GM12865 (cell line): ENCODE results near the gene CD84.
A peak's percentile ranks its signal among the peaks of the same experiment; 100 is the strongest.

Experiments
- DNase-seq: peaks from one replicate; pipeline ENCODE4 v3.0.0; 2010; ENCODE audit warnings: low read depth
- H3K4me3 ChIP-seq: 2 replicates; pipeline ENCODE4 v1.5.1; 2011; ENCODE audit warnings: mild to moderate bottlenecking, low read depth, low read length, control low read depth
- CTCF ChIP-seq: IDR thresholded peaks from 2 replicates; pipeline ENCODE4 v1.5.1; 2011; ENCODE audit warnings: low read length, control low read depth, low read depth, inconsistent platforms; ENCODE audit not compliant: insufficient read depth; ENCODE audit errors: missing control alignments

CD84 gene

GRCh38 chr1:160549665-160550006 is 29.7 kb downstream of the CD84 start:
- no peak for TF ChIP-seq CTCF
- DNase-seq, result no peak
- no peak overlapping the region for H3K4me3 ChIP-seq

- TF ChIP-seq CTCF, result no peak
- H3K4me3 ChIP-seq, result no peak overlapping the region
- DNase-seq, result peak; percentile 87
Observed at GRCh38 chr1:160548960-160549664, 30.2 kb downstream of the CD84 start.

GRCh38 chr1:160548183-160548582 is 31.1 kb downstream of the CD84 start:
- TF ChIP-seq CTCF, result no peak
- H3K4me3 ChIP-seq, result no peak overlapping the region
- peak; percentile 95 for DNase-seq

GRCh38 chr1:160547422-160547821 is 31.9 kb downstream of the CD84 start:
- DNase-seq, result no peak
- no peak for TF ChIP-seq CTCF
- H3K4me3 ChIP-seq, result no peak overlapping the region

- no peak for TF ChIP-seq CTCF
- H3K4me3 ChIP-seq, result no peak overlapping the region
- DNase-seq, result no peak
Observed at GRCh38 chr1:160546942-160547341, 32.4 kb downstream of the CD84 start.

GRCh38 chr1:160544647-160545046 is 34.6 kb downstream of the CD84 start:
- TF ChIP-seq CTCF, result peak; percentile 59
- no peak overlapping the region for H3K4me3 ChIP-seq
- DNase-seq, result peak; percentile 71

- no peak overlapping the region for H3K4me3 ChIP-seq
- no peak for DNase-seq
- TF ChIP-seq CTCF, result no peak
Observed at GRCh38 chr1:160542303-160542945, 36.9 kb downstream of the CD84 start.
